GM04504 (cell line): ENCODE measurements around the gene EGR1.

Experiments used
- DNase-seq: peaks from one replicate; pipeline ENCODE4 v3.0.0-alpha.2; 2012; ENCODE audit warnings: low read depth

The EGR1 gene

GRCh38 chr5:138507485-138507884, 42.2 kb downstream of the EGR1 start:
- peak; percentile 89 for DNase-seq

- DNase-seq = no peak
Measured at GRCh38 chr5:138508958-138509357, 43.7 kb downstream of the EGR1 start.

- DNase-seq = no peak
Measured at GRCh38 chr5:138514021-138514420, 48.7 kb downstream of the EGR1 start.

- no peak for DNase-seq
Measured at GRCh38 chr5:138515556-138516245, 50.4 kb downstream of the EGR1 start.

- DNase-seq = no peak
Measured at GRCh38 chr5:138517437-138517836, 52.2 kb downstream of the EGR1 start.
